Colonic mucosa (tissue), 4 donors: ENCODE measurements around the gene GRIN2A. TPM values are rescaled to one million over a fixed set of nuclear protein-coding genes. Genes with fewer than 3 reads are reported as not detected.

Source experiments
- DNase-seq: peaks from one replicate; pipeline ENCODE4 v3.0.0-alpha.2; 2020
- H3K27ac ChIP-seq: fragments of 200-600 bp; one replicate; pipeline ENCODE4 v1.8.0; 2021
- H3K27me3 ChIP-seq: fragments of 200-600 bp; one replicate; pipeline ENCODE4 v1.8.0; 2021
- H3K36me3 ChIP-seq: fragments of 200-600 bp; one replicate; pipeline ENCODE4 v1.8.0; 2021
- H3K4me1 ChIP-seq: fragments of 200-600 bp; one replicate; pipeline ENCODE4 v1.8.0; 2021; ENCODE audit warnings: mild to moderate bottlenecking
- H3K4me3 ChIP-seq: fragments of 200-600 bp; one replicate; pipeline ENCODE4 v1.8.0; 2021
- H3K9ac ChIP-seq, 2 donors: one replicate each; pipeline ENCODE4 v1.7.0; 2013; ENCODE audit warnings: control low read depth in 2 of 2, low read depth in 2 of 2, low read length in 2 of 2
- H3K9me3 ChIP-seq: fragments of 200-600 bp; one replicate; pipeline ENCODE4 v1.8.0; 2021
- CTCF ChIP-seq: fragments of 200-600 bp; IDR thresholded peaks from one replicate; pipeline ENCODE4 v1.8.0; 2022; ENCODE audit warnings: antibody characterized with exemption, mild to moderate bottlenecking
- intact Hi-C: fragments of 100-400 bp; cut with DNase I; formaldehyde crosslinking; loops from one replicate; pipeline ENCODE4 v1.14.1; 2022
- total RNA-seq, 2 donors: library from RNA; stranded (reverse); fragmentation: NEBNext Ultra II Directional in 1 of 2; extraction: Animal tissue kit (Norgen Biotek cat#: 25700) in 1 of 2; gene quantifications; one replicate each; pipeline ENCODE4 v1.2.1, GENCODE V29; 2021
- donor health status: healthy.
- donor health status: DM: no; HTN: no; CAD: no.
- donor health status: DM: no; HTN: no; CAD: no.

The GRIN2A gene
- total RNA-seq, 2 donors from 2014 or later: 0.15 to 0.40 TPM

- H3K27ac ChIP-seq: no peak overlapping the region
- no peaks in the 10 kb centered on the region for H3K4me1 ChIP-seq
- H3K4me3 ChIP-seq: no peak overlapping the region
- no peak for TF ChIP-seq CTCF
- no peak overlapping the region for H3K9ac ChIP-seq
- H3K27me3 ChIP-seq: no peaks in the 10 kb centered on the region
- no peak for DNase-seq
- intact Hi-C loops: no loop called here
- H3K36me3 ChIP-seq: no peaks in the 10 kb centered on the region
- H3K9me3 ChIP-seq: no peaks in the 10 kb centered on the region
Measured at GRCh38 chr16:10202649-10203048, 20.4 kb upstream of the GRIN2A start.

GRCh38 chr16:10200637-10201586 is 18.7 kb upstream of the GRIN2A start:
- H3K36me3 ChIP-seq: no peaks in the 10 kb centered on the region
- no peak for DNase-seq
- H3K4me1 ChIP-seq: no peaks in the 10 kb centered on the region
- no peaks in the 10 kb centered on the region for H3K27me3 ChIP-seq
- intact Hi-C loops: no loop called here
- no peak overlapping the region for H3K9ac ChIP-seq
- no peak overlapping the region for H3K27ac ChIP-seq
- no peaks in the 10 kb centered on the region for H3K9me3 ChIP-seq
- no peak for TF ChIP-seq CTCF
- H3K4me3 ChIP-seq: no peak overlapping the region

GRCh38 chr16:10196999-10197398 is 14.8 kb upstream of the GRIN2A start:
- Histone ChIP-seq H3K27me3 (no peaks in the 10 kb centered on the region), H3K4me1 (no peaks in the 10 kb centered on the region), H3K9me3 (no peaks in the 10 kb centered on the region), H3K9ac (no peak overlapping the region), H3K36me3 (no peaks in the 10 kb centered on the region), H3K4me3 (no peak overlapping the region), H3K27ac (no peak overlapping the region)
- intact Hi-C loops: no loop called here
- no peak for DNase-seq
- TF ChIP-seq CTCF: no peak

- no peak overlapping the region for H3K27ac ChIP-seq
- no peak for TF ChIP-seq CTCF
- intact Hi-C loops: no loop called here
- H3K9me3 ChIP-seq: no peaks in the 10 kb centered on the region
- no peaks in the 10 kb centered on the region for H3K36me3 ChIP-seq
- no peak overlapping the region for H3K4me3 ChIP-seq
- no peaks in the 10 kb centered on the region for H3K4me1 ChIP-seq
- H3K9ac ChIP-seq: no peak overlapping the region
- no peak for DNase-seq
- no peaks in the 10 kb centered on the region for H3K27me3 ChIP-seq
Measured at GRCh38 chr16:10191096-10191495, 8.9 kb upstream of the GRIN2A start.

GRCh38 chr16:10189861-10190390 is 7.7 kb upstream of the GRIN2A start:
- no peak for DNase-seq
- Histone ChIP-seq H3K36me3 (no peaks in the 10 kb centered on the region), H3K9ac (no peak overlapping the region), H3K27me3 (no peaks in the 10 kb centered on the region), H3K4me1 (no peaks in the 10 kb centered on the region), H3K4me3 (no peak overlapping the region), H3K27ac (no peak overlapping the region), H3K9me3 (no peaks in the 10 kb centered on the region)
- TF ChIP-seq CTCF: no peak
- intact Hi-C loops: loop anchor here (10.0 kb wide), 2 partner anchors 545 to 935 kb away; no protein-coding TSS in a partner anchor
